KG1 (cell line): ENCODE results near the gene GSN.

Experiments used
- DNase-seq: peaks from one replicate; lab custom pipeline; 2025; lab: John Stamatoyannopoulos, UW

The GSN gene

DNA sequence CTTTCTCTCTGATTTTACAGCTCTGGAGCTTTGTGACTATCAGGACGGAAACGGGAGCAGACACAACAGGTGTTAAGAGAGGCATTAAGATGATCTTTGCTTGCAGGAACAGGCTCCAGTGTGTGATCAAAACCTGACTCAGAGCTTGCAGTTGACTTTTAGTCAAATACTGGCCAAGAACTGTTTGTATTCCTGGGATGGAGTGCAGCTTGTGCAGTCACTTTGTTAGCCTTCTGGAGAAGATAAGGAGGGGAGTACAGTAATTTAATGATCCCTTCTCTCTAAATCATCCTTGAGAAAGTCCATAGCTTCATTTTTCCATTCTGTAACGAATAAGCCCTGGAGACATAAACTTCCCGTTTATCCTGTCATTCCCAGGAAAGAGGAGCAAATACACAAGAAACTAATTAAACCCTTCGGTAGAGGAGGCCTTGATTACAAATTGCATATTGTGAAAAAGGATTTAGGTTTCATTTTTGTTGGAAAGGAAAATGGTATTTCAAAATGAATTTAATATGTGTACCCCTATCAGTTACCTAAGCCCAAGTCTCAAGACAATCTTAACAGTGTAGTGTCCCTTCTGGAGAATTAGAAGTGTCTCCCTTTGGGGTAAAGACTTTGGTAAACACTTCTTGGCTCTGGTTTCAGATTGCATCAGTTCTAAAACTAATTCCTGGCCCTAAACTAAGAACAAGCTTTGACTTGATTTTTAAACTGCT, 105.2 kb downstream of the GSN start:
- no peak for DNase-seq

DNA sequence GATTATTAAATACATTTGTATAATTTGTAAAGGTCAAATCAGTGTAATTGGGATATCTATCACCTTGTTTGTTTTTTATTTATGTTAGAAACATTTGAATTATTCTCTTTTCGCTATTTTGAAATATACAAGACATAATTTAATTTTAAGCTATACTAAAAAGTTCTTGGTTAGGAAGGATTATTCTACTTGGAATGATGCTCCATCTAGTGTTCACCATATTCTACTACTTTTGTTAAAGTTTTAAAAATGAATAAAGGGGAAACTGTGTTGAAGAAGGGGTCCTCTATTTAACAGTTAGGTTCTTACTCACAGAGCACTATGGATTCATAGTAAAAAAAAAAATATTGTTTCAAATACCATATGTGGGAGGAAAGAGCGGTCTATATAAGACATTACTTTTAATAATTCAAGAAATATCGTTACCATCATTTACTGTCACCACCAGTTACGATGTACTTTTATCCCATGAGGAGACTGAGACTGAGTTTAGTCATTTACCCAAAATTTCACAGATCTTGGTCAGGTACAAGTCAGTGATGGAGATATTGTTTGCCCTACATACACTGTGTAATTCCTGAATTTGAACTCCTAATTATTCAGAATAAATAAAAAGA, 108.4 kb downstream of the GSN start:
- DNase-seq, result no peak

DNA sequence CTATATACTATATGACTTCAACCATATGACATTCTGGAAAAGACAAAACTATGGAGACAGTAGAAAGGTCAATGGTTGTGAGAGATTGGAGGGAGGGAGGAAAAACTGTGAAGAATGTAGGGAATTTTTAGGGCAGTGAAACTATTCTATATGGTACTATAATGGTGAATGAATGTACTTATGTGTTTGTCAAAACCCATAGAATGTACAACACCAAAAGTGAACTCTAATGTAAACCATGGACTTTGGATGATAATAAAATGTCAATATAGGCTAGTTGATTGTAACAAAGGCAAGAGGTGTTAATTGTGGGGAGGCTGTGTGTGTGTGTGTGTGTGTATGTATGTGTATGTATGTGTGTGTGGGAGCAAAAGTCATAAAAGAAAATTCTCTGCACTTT, 112.9 kb downstream of the GSN start:
- no peak for DNase-seq
